Left lung (tissue), 10 donors: ENCODE results near the gene DSC3. TPM values are rescaled to one million over a fixed set of nuclear protein-coding genes. Genes with fewer than 3 reads are reported as not detected.

Source experiments
- ATAC-seq: fragments of 200-7000 bp; cut with Tn5 transposase; one replicate; pipeline ENCODE4 v1.9.1; 2020; ENCODE audit warnings: moderate library complexity
- DNase-seq, 4 donors: peaks; one replicate each; pipeline ENCODE4 v3.0.0-alpha.2; 2013 to 2020
- H3K27ac ChIP-seq, 2 donors: fragments of 200-600 bp; sonication (generic) in 1 of 2; one replicate each; pipeline versions ENCODE4 v1.5.0 to v1.8.0; 2020 to 2021
- H3K27me3 ChIP-seq, 2 donors: fragments of 200-600 bp; sonication (generic) in 1 of 2; one replicate each; pipeline versions ENCODE4 v1.5.0 to v1.8.0; 2020 to 2021
- H3K36me3 ChIP-seq, 2 donors: fragments of 200-600 bp; sonication (generic) in 1 of 2; one replicate each; pipeline versions ENCODE4 v1.5.0 to v1.8.0; 2020 to 2021
- H3K4me1 ChIP-seq, 2 donors: fragments of 200-600 bp; one replicate each; pipeline ENCODE4 v1.8.0; 2021
- H3K4me3 ChIP-seq, 2 donors: fragments of 200-600 bp; sonication (generic) in 1 of 2; one replicate each; pipeline versions ENCODE4 v1.5.0 to v1.8.0; 2020 to 2021; ENCODE audit warnings: mild to moderate bottlenecking in 1 of 2
- H3K9me3 ChIP-seq, 2 donors: fragments of 200-600 bp; sonication (generic) in 1 of 2; one replicate each; pipeline versions ENCODE4 v1.5.0 to v1.8.0; 2020 to 2021
- CTCF ChIP-seq, 2 donors: fragments of 200-600 bp; sonication (generic) in 1 of 2; IDR thresholded peaks; one replicate each; pipeline versions ENCODE4 v1.5.0 to v1.8.0; 2021; ENCODE audit warnings: antibody characterized with exemption in 2 of 2
- intact Hi-C, 2 donors: fragments of 100-400 bp; cut with DNase I; formaldehyde crosslinking; loops; one replicate each; pipeline versions ENCODE4 v1.11.2 to v1.14.2; 2022
- polyA plus RNA-seq, 6 donors: library from polyadenylated mRNA; unstranded; fragments of 120-200 nt; gene quantifications; one replicate each; pipeline ENCODE4 v1.2.1, GENCODE V29; 2013; ENCODE audit not compliant: insufficient read length in 6 of 6
- total RNA-seq, 2 donors: library from RNA; stranded (reverse); fragmentation: NEBNext Ultra II Directional; extraction: Animal tissue kit (Norgen Biotek cat#: 25700); gene quantifications; one replicate each; pipeline ENCODE4 v1.2.1, GENCODE V29; 2021
- donor health status: DM: no; HTN: yes; CAD: no.
- donor health status: DM: no; HTN: no; CAD: no.

Gene DSC3
- total and polyA plus RNA-seq, 8 donors = 0.14 to 0.97 (median 0.30) TPM; not detected in 1

- DNase-seq = no peak
- H3K4me3 ChIP-seq = no peak overlapping the region
- H3K4me1 ChIP-seq = no peaks in the 10 kb centered on the region
- H3K9me3 ChIP-seq = no peaks in the 10 kb centered on the region
- no peak for ATAC-seq
- no peak overlapping the region for H3K27ac ChIP-seq
- intact Hi-C loops = no loop called here
- peaks cover 0 to 4% of the 10 kb centered on the region in 2 donors for H3K36me3 ChIP-seq
- no peak for TF ChIP-seq CTCF (IDR thresholded peaks at IDR 0.05)
- no peaks in the 10 kb centered on the region for H3K27me3 ChIP-seq
Observed at GRCh38 chr18:31072175-31072574, 29.6 kb upstream of the DSC3 start.

GRCh38 chr18:31070206-31070605 is 27.7 kb upstream of the DSC3 start:
- Histone ChIP-seq H3K36me3 (peaks cover 0 to 4% of the 10 kb centered on the region in 2 donors), H3K4me3 (no peak overlapping the region), H3K4me1 (no peaks in the 10 kb centered on the region), H3K9me3 (no peaks in the 10 kb centered on the region), H3K27me3 (no peaks in the 10 kb centered on the region), H3K27ac (no peak overlapping the region)
- no peak for ATAC-seq
- TF ChIP-seq CTCF (IDR thresholded peaks at IDR 0.05) = no peak
- intact Hi-C loops = no loop called here
- DNase-seq = no peak

DNA sequence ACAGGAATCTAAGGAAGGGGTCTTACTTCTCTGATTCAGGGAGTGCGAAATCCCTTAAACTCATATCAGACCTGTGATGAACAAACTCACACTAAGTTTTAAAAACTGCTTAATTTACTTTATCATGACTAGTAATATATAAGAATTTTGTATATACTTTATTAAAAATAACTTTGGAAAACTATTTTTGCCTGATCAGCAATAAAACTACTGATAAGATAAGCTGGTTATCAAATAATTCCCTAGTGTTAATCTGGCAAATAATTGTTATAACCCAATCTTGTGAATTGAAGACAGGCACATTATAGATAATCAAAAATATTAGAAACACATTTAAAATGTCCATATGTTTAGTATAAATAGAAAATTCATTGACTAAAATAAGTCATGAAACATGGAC is 23.7 kb upstream of the DSC3 start:
- ATAC-seq (no peak), DNase-seq (no peak)
- intact Hi-C loops = no loop called here
- Histone ChIP-seq H3K27ac (no peak overlapping the region), H3K9me3 (no peaks in the 10 kb centered on the region), H3K4me1 (no peaks in the 10 kb centered on the region), H3K36me3 (peaks cover 0 to 4% of the 10 kb centered on the region in 2 donors), H3K27me3 (no peaks in the 10 kb centered on the region), H3K4me3 (no peak overlapping the region)
- TF ChIP-seq CTCF (IDR thresholded peaks at IDR 0.05) = no peak

- Histone ChIP-seq H3K27me3 (no peaks in the 10 kb centered on the region), H3K36me3 (no peaks in the 10 kb centered on the region), H3K9me3 (no peaks in the 10 kb centered on the region), H3K27ac (no peak overlapping the region), H3K4me3 (no peak overlapping the region), H3K4me1 (no peaks in the 10 kb centered on the region)
- TF ChIP-seq CTCF (IDR thresholded peaks at IDR 0.05) = no peak
- DNase-seq (no peak), ATAC-seq (peak; percentile 66)
- intact Hi-C loops = no loop called here
Observed at GRCh38 chr18:31065036-31065773, 22.7 kb upstream of the DSC3 start.

DNA sequence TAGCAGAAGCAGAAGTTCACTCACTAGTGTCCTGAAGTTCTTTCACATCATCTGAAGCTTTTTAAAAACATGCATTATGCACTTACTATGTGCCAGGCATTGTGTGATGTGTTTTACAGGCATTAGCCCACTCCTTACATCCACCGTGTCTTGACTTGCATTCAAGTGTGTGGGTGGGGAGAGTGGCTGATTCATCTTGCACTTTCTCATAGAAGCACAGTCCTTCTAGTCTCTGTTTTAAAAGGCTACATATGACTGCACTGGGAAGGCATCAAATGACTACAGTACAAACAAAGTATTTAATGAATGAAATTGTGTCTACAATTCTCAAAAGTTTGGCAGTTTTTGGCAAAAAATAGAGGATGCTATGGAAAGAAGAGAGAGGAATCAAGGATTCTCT is 21.6 kb upstream of the DSC3 start:
- Histone ChIP-seq H3K9me3 (no peaks in the 10 kb centered on the region), H3K27me3 (no peaks in the 10 kb centered on the region), H3K4me1 (no peaks in the 10 kb centered on the region), H3K4me3 (no peak overlapping the region), H3K36me3 (no peaks in the 10 kb centered on the region), H3K27ac (no peak overlapping the region)
- DNase-seq = no peak
- peak; percentile 50 for ATAC-seq
- intact Hi-C loops = no loop called here
- no peak for TF ChIP-seq CTCF (IDR thresholded peaks at IDR 0.05)
